Neuron (in vitro differentiated cells): Measurements from ENCODE around the gene ZDHHC20.

Experiments
- H2AFZ ChIP-seq: one replicate; pipeline ENCODE4 v1.6.1; 2013; ENCODE audit warnings: low read depth, mild to moderate bottlenecking, inconsistent platforms, low read length, moderate library complexity
- H3K27me3 ChIP-seq: one replicate; pipeline ENCODE4 v1.6.1; 2013; ENCODE audit warnings: low read length; ENCODE audit not compliant: insufficient read depth
- H3K36me3 ChIP-seq: one replicate; pipeline ENCODE4 v1.6.1; 2013; ENCODE audit warnings: low read length; ENCODE audit not compliant: insufficient read depth
- H3K4me1 ChIP-seq: one replicate; pipeline ENCODE4 v1.6.1; 2013; ENCODE audit warnings: low read length; ENCODE audit not compliant: insufficient read depth
- H3K4me3 ChIP-seq: 2 replicates; pipeline ENCODE4 v1.5.1; 2013; ENCODE audit warnings: mild to moderate bottlenecking, low read length, moderate library complexity
- H3K9me3 ChIP-seq: one replicate; pipeline ENCODE4 v1.6.1; 2013; ENCODE audit warnings: low read length

The ZDHHC20 gene

DNA sequence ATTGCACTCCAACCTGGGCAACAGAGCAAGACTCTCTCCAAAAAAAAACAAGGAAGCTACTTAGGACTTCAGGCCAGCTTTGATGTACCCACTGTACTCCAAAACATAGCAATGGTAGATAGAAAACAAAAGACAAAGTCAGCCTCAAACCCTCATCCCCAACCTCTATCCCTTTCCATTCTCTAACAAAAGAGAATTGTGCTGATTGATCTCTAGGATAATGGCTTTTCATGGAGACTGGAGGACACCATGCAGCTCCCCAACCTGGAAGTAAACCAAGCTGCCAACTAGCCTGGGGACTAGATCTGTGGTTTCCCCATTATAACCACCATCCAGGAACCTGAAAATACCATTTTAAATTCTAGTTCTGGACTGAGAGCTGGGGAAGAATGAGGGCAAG lies 4.3 kb upstream of the ZDHHC20 start:
- Histone ChIP-seq H2AFZ (no peak overlapping the region), H3K36me3 (no peaks in the 10 kb centered on the region), H3K9me3 (peaks cover under 1% of the 10 kb centered on the region), H3K27me3 (no peaks in the 10 kb centered on the region), H3K4me1 (peaks cover 4% of the 10 kb centered on the region), H3K4me3 (no peak overlapping the region)

DNA sequence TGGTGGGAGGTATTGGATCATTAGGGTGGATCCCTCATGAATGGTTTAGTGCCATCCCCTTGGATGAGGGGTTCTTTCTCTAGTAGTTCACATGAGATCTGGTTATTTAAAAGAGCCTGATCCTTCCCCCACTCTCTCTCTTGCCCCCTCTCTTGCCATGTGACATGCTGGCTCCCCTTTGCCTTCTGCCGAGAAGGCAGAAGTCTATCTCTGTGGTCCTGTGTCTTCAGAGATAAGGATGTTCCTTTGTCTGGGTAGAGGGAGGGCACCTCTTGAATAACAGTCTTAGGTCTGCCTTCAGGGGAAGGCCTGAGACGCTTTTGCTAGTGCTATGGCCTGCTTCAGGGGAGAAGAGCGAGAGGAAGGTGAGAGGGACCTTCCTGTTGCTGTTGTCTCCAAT lies 2.0 kb upstream of the ZDHHC20 start:
- no peaks in the 10 kb centered on the region for H3K36me3 ChIP-seq
- no peaks in the 10 kb centered on the region for H3K9me3 ChIP-seq
- no peak overlapping the region for H2AFZ ChIP-seq
- H3K4me3 ChIP-seq = no peak overlapping the region
- peaks cover 16% of the 10 kb centered on the region for H3K4me1 ChIP-seq
- H3K27me3 ChIP-seq = no peaks in the 10 kb centered on the region

DNA sequence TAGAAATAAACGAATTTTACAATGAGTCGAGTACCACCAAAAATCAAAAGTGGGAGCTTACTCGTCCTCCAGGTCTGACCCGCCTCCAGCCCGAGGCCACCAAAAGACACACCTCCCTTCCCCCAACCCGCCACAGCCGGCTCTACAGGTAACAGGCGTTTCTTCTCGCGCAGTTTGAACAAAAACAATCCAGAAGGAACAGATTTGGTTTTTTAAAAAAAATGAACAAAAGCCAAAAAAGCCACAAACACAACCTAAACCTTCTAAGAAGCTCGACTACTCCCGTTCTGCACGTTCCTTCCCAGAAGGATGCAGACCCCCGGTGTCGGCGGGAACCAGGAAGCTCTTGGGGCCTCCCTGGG lies 671 bp downstream of the ZDHHC20 start:
- H3K36me3 ChIP-seq = no peaks in the 10 kb centered on the region
- H3K27me3 ChIP-seq = no peaks in the 10 kb centered on the region
- H2AFZ ChIP-seq = peak overlapping the region; percentile 52
- H3K4me1 ChIP-seq = peaks cover 16% of the 10 kb centered on the region
- peaks cover 4% of the 10 kb centered on the region for H3K9me3 ChIP-seq
- peak overlapping the region; percentile 99 for H3K4me3 ChIP-seq

DNA sequence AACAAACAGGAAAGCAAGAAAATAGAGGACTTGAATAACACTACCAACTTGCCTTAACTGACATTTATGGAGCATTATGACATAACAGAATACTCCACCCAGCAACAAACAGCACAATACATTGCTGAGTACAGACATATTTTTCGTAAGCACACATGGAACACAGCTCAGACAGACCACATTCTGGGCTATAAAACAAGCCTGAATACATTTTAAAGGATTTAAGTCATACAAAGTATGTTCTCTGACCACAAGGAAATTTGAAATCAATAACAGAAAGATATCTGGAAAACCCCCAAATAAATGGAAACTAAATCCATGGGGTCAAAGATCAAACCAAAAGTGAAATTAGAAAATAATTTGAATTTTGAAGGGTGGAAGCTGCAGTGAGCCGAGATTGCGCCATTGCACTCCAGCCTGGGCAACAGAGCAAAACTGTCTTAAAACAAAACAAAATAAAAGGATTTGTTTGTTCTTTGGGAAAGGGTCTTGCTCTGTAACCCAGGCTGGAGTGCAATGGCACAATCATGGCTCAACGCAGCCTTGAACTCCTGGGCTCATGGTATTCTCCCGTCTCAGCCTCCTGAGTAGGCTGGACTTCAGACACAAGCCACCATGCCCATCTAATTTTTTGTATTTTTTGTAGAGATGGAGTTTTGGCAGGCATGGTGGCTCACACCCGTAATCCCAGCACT lies 5.6 kb downstream of the ZDHHC20 start:
- H3K4me3 ChIP-seq = no peak overlapping the region
- no peaks in the 10 kb centered on the region for H3K36me3 ChIP-seq
- no peaks in the 10 kb centered on the region for H3K27me3 ChIP-seq
- H3K9me3 ChIP-seq = peaks cover 4% of the 10 kb centered on the region
- H2AFZ ChIP-seq = no peak overlapping the region
- peaks cover 13% of the 10 kb centered on the region for H3K4me1 ChIP-seq

DNA sequence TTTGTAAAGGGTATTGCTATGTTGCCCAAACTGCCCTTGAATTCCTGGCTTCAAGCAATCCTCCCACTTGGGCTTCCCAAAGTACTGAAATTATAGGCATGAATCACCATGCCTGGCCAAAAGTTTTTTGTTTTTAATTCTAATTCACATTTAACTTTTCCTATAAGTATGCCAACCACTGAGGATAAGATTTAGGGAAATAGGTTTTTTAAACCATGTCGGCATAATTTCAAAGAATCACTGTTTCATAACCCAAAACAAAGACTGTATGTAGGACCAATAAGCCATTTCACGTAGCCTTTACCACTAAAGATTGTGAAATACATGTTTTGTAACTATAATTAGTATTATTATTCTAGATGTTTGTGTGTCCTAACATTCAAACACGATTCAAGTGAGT lies 8.2 kb downstream of the ZDHHC20 start:
- H3K27me3 ChIP-seq = no peaks in the 10 kb centered on the region
- H3K36me3 ChIP-seq = no peaks in the 10 kb centered on the region
- peaks cover 4% of the 10 kb centered on the region for H3K9me3 ChIP-seq
- no peak overlapping the region for H3K4me3 ChIP-seq
- H2AFZ ChIP-seq = no peak overlapping the region
- no peaks in the 10 kb centered on the region for H3K4me1 ChIP-seq

DNA sequence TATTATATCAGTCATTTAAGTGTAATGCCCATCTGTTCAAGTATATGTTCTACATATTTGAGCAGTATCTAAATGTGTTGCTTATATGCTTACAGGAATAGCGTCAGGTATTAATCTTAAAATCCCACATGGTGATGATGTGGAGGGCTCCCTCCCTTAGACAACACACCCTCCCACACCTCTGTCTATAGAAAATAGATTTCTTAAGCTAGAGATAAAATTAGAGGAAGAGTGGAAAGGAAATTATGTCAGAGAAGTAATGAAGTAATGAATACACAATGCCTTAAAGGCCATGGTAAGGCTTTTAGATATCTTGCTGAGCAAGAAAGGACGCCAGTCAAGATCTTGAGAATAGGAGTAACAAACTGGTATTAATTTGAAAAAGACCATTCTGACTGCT lies 12.4 kb downstream of the ZDHHC20 start:
- H3K27me3 ChIP-seq = no peaks in the 10 kb centered on the region
- H3K9me3 ChIP-seq = no peaks in the 10 kb centered on the region
- no peak overlapping the region for H3K4me3 ChIP-seq
- no peaks in the 10 kb centered on the region for H3K36me3 ChIP-seq
- H3K4me1 ChIP-seq = no peaks in the 10 kb centered on the region
- H2AFZ ChIP-seq = no peak overlapping the region

DNA sequence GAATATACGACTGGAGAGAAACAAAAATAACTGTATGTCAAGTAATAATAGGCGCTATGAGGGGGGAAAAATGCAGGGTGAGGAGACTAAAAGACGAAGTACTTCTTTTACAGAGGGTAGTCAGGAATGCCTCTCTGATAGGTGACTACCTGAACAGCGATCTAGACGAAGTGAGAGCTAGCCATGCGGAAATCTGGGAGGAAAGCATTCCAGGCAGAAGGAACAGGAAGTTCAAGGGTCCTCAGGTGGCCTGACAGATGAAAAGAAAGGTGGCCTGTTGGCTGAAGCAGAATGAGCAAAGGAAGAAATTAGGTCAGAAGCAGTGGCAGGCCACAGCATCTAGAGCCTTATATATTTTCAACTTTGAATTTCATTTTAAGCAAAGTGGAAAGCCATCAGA lies 13.3 kb downstream of the ZDHHC20 start:
- no peak overlapping the region for H3K4me3 ChIP-seq
- H3K27me3 ChIP-seq = no peaks in the 10 kb centered on the region
- no peaks in the 10 kb centered on the region for H3K4me1 ChIP-seq
- H3K36me3 ChIP-seq = no peaks in the 10 kb centered on the region
- no peak overlapping the region for H2AFZ ChIP-seq
- H3K9me3 ChIP-seq = no peaks in the 10 kb centered on the region

DNA sequence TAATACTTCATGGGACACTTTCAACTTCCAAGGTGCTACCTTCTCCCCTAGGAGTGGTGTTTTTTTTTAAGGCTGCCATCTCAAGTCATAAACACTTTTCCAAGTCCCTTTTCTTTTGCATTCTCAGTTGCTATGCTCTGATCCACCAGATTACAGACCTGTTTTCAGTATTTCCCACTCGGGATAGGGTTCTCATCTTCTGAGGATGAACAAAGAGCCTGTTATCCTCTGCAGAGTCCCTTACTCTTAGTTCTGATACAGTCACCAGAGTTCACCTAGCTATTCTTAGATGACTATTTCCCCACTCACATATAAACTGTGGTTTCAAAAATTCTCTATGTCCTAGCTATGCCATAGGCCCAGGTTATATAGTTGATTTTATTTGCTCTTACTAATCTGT lies 15.9 kb downstream of the ZDHHC20 start:
- H3K36me3 ChIP-seq = no peaks in the 10 kb centered on the region
- no peaks in the 10 kb centered on the region for H3K27me3 ChIP-seq
- H3K4me3 ChIP-seq = no peak overlapping the region
- H3K4me1 ChIP-seq = no peaks in the 10 kb centered on the region
- H2AFZ ChIP-seq = no peak overlapping the region
- H3K9me3 ChIP-seq = peaks cover 5% of the 10 kb centered on the region

DNA sequence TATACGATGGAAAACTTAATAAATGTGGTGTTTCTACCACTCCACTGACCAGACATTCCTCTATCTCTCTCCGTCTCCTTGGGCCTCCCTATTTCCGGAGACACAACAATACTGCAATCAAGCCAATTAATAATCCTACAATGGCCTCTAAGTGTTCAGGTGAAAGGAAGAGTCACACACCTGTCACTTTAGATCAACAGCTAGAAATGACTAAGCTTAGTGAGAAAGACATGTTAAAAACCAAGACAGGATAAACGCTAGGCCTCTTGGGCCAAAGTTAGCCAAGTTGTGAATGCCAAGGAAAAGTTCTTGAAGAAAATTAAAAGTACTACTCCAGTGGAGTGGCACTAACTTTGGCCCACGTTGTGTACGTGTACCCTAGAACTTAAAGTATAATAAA lies 22.5 kb downstream of the ZDHHC20 start:
- Histone ChIP-seq H3K27me3 (no peaks in the 10 kb centered on the region), H3K4me3 (no peak overlapping the region), H2AFZ (no peak overlapping the region), H3K4me1 (no peaks in the 10 kb centered on the region), H3K36me3 (no peaks in the 10 kb centered on the region), H3K9me3 (peaks cover 10% of the 10 kb centered on the region)

DNA sequence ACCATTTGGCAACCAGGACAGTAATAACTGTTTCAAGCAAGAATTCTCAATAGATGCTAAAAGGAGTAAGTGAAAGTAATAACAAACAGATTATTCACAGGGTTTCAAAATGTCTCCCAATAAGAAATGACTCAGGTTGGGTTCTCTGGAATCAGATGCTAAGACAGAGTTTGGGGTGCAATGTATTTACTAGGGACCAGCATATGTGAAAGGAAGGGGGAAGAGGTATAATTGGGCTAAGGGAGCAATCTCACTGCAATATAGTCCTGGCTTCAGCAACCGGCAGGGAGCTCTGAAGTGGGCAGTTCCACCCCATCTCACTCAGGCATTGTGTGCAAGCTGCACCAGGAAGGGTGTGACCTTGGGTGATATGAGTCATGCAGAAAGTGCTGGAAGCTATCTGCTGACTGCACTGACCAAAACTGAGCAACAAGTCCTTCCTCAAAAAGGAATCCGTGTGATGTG lies 23.4 kb downstream of the ZDHHC20 start:
- no peak overlapping the region for H2AFZ ChIP-seq
- no peak overlapping the region for H3K4me3 ChIP-seq
- no peaks in the 10 kb centered on the region for H3K36me3 ChIP-seq
- H3K27me3 ChIP-seq = no peaks in the 10 kb centered on the region
- no peaks in the 10 kb centered on the region for H3K4me1 ChIP-seq
- H3K9me3 ChIP-seq = peaks cover 10% of the 10 kb centered on the region

DNA sequence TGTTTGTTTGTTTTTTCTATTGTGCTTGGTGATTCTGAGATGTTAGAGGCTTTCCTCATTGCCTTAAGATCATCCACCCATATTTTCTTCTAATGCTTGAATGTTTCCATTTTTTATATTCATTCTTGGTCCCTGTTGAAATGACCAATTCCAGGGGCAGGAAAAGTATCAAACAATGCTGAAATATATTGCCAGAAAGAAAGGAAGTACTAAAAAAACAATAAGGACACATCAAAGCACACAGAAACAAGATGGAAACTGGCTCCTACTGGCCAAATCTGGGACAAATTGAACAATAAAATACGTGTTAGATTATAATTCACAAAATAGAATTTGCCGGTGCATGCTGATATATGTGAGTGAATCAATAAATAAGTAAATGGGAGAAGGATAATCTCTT lies 23.9 kb downstream of the ZDHHC20 start:
- Histone ChIP-seq H3K9me3 (peaks cover 12% of the 10 kb centered on the region), H3K4me1 (no peaks in the 10 kb centered on the region), H3K27me3 (no peaks in the 10 kb centered on the region), H2AFZ (no peak overlapping the region), H3K4me3 (no peak overlapping the region), H3K36me3 (no peaks in the 10 kb centered on the region)

DNA sequence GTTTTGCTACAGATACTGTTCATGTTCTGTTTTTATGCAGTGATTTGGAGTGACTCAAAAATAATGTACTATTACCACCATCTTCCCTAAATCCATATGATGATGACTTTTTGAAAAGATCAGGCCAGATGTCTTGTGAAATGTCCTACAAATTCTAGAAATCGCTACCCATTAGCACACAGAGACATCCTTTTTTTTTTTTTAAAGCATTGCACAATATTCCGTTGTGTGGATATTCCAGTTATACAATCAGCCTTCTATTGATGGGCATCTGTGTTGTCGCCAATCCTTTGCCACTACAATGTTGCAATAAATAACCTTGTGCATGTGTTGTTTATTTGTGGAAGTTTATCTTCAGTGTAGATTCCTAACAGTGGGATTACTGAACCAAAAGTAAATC lies 24.5 kb downstream of the ZDHHC20 start:
- H3K4me3 ChIP-seq = no peak overlapping the region
- no peaks in the 10 kb centered on the region for H3K36me3 ChIP-seq
- peaks cover 14% of the 10 kb centered on the region for H3K9me3 ChIP-seq
- no peaks in the 10 kb centered on the region for H3K27me3 ChIP-seq
- no peaks in the 10 kb centered on the region for H3K4me1 ChIP-seq
- no peak overlapping the region for H2AFZ ChIP-seq

DNA sequence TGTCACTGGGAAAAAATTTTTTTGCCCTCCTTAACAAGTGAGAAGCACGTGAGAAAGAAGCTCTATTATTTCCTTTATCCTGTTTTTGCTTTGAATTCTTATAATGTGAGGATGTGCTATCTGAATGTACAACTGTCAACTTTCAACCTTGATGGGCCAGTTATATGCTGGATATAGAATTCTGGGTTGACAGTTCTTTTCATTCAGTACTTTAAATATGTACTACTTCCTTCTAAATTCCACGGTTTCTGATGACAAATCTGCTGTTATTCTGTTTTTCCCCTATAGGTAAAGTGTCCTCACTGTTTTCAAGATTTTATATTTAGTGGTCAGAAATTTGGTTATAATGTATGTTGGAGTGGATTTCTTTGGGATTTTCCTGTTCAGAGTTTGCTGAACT lies 29.9 kb downstream of the ZDHHC20 start:
- Histone ChIP-seq H3K4me1 (no peaks in the 10 kb centered on the region), H3K4me3 (no peak overlapping the region), H2AFZ (no peak overlapping the region), H3K27me3 (no peaks in the 10 kb centered on the region), H3K36me3 (no peaks in the 10 kb centered on the region), H3K9me3 (peaks cover 4% of the 10 kb centered on the region)

DNA sequence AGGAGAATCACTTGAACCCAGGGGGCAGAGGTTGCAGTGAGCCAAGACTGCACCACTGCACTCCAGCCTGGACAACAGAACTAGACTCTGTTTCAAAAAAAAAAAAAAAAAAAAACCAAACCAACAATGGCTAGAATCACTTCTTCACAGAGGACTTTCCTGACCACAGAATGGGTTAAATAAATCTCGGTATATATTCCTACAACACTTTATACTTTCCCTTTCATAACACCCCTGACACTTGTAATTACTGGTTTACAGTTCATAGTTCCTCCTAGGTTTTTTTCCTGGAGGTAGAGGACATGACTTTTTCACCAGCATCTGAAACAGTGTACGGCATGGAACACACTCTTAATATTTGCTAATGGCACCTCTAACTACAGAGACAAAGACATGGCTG lies 31.4 kb downstream of the ZDHHC20 start:
- Histone ChIP-seq H3K4me1 (no peaks in the 10 kb centered on the region), H3K27me3 (no peaks in the 10 kb centered on the region), H2AFZ (no peak overlapping the region), H3K36me3 (no peaks in the 10 kb centered on the region), H3K4me3 (no peak overlapping the region), H3K9me3 (peaks cover 4% of the 10 kb centered on the region)
